Fibroblast of lung (primary cell): ENCODE data around the gene SLC26A1.

Experiments
- CTCF ChIP-seq, 2 donors: IDR thresholded peaks in 1 of 2; conservative IDR thresholded peaks in 1 of 2; 1 replicate in 1 of 2; 2 replicates in 1 of 2; pipeline ENCODE4 v1.5.1; 2011 to 2012; ENCODE audit warnings: low read length in 2 of 2, control low read depth in 1 of 2, inconsistent platforms in 1 of 2, low read depth in 1 of 2, mild to moderate bottlenecking in 1 of 2
- EZH2 ChIP-seq: IDR thresholded peaks from 2 replicates; pipeline ENCODE4 v1.5.1; 2012; ENCODE audit warnings: low read length, control low read depth, mild to moderate bottlenecking; ENCODE audit errors: missing control alignments

GRCh38 chr4:1012034-1012739, 19.0 kb upstream of the SLC26A1 start:
- TF ChIP-seq CTCF (conservative IDR thresholded peaks at IDR 0.05 in 1 of 2, IDR thresholded peaks at IDR 0.05 in 1 of 2; ENCODE audit: low read depth in 1 of 2, low read length in 2 of 2) (no peak), EZH2 (no peak)
